MM.1S (cell line): ENCODE data around the gene PRKCSH.
A peak's percentile ranks its signal among the peaks of the same experiment; 100 is the strongest.

Source experiments
- DNase-seq: peaks from one replicate; pipeline ENCODE4 v3.0.0-alpha.2; 2015
- H2AFZ ChIP-seq: fragments of 300-600 bp; sonication (generic); 2 replicates; pipeline ENCODE4 v1.6.0; 2016; ENCODE audit warnings: antibody characterized with exemption, low read length
- H3F3A ChIP-seq: fragments of 300-600 bp; sonication (generic); 2 replicates; pipeline ENCODE4 v1.6.1; 2016; ENCODE audit warnings: mild to moderate bottlenecking, antibody characterized with exemption, low read length, moderate library complexity, mixed read lengths; ENCODE audit not compliant: insufficient read depth
- H3K27ac ChIP-seq: fragments of 300-600 bp; sonication (generic); 2 replicates; pipeline ENCODE4 v1.5.1; 2016; ENCODE audit warnings: mild to moderate bottlenecking, low read length
- H3K27me3 ChIP-seq: fragments of 300-600 bp; sonication (generic); replicated peaks from 2 replicates; pipeline ENCODE4 v1.6.0; 2016; ENCODE audit warnings: low read length; ENCODE audit not compliant: insufficient read depth
- H3K36me3 ChIP-seq: fragments of 300-600 bp; sonication (generic); replicated peaks from 2 replicates; pipeline ENCODE4 v1.6.1; 2016; ENCODE audit warnings: mild to moderate bottlenecking, low read length, mixed read lengths; ENCODE audit not compliant: insufficient read depth
- H3K4me1 ChIP-seq: fragments of 300-600 bp; sonication (generic); 2 replicates; pipeline ENCODE4 v1.6.1; 2016; ENCODE audit warnings: low read length, mixed read lengths
- H3K4me2 ChIP-seq: fragments of 300-600 bp; sonication (generic); 2 replicates; pipeline ENCODE4 v1.6.0; 2016; ENCODE audit warnings: low read depth, low read length
- H3K4me3 ChIP-seq: fragments of 300-600 bp; sonication (generic); 2 replicates; pipeline ENCODE4 v1.5.1; 2016; ENCODE audit warnings: low read length, mixed read lengths
- H3K79me2 ChIP-seq: fragments of 300-600 bp; sonication (generic); 2 replicates; pipeline ENCODE4 v1.6.1; 2016; ENCODE audit warnings: mixed run types, low read length, mixed read lengths
- H3K9ac ChIP-seq: fragments of 300-600 bp; sonication (generic); 2 replicates; pipeline ENCODE4 v1.6.1; 2016; ENCODE audit warnings: low read length, mixed read lengths
- H3K9me2 ChIP-seq: fragments of 300-600 bp; sonication (generic); replicated peaks from 2 replicates; pipeline ENCODE4 v1.6.1; 2016; ENCODE audit warnings: mild to moderate bottlenecking, low read length, mixed read lengths; ENCODE audit not compliant: insufficient read depth
- H3K9me3 ChIP-seq: fragments of 300-600 bp; sonication (generic); replicated peaks from 2 replicates; pipeline ENCODE4 v1.6.1; 2016; ENCODE audit warnings: mild to moderate bottlenecking, low read length, mixed read lengths; ENCODE audit not compliant: insufficient read depth
- H4K20me1 ChIP-seq: fragments of 300-600 bp; sonication (generic); 2 replicates; pipeline ENCODE4 v1.6.1; 2016; ENCODE audit warnings: mild to moderate bottlenecking, low read length, moderate library complexity, mixed read lengths; ENCODE audit not compliant: insufficient read depth
- CTCF ChIP-seq: fragments of 300-600 bp; sonication (generic); IDR thresholded peaks from 2 replicates; pipeline ENCODE4 v1.5.1; 2016; ENCODE audit warnings: antibody characterized with exemption, low read length, mixed read lengths
- EZH2 ChIP-seq: fragments of 300-600 bp; sonication (generic); optimal IDR thresholded peaks from 2 replicates; pipeline ENCODE3; 2017; ENCODE audit warnings: low read depth, mild to moderate bottlenecking, antibody characterized with exemption, low read length, mixed read lengths
- EZH2phosphoT487 ChIP-seq: fragments of 300-600 bp; sonication (generic); IDR thresholded peaks from 2 replicates; pipeline ENCODE4 v1.6.1; 2018; ENCODE audit warnings: antibody characterized with exemption, low read length

The PRKCSH gene

GRCh38 chr19:11421371-11422098 lies 13.9 kb upstream of the PRKCSH start:
- no peak overlapping the region for H3K27ac ChIP-seq
- H3K4me1 ChIP-seq: no peaks in the 10 kb centered on the region; the same call in 1 of the 2 replicates
- H2AFZ ChIP-seq: peak overlapping the region; percentile 52
- H3K9me2 ChIP-seq: no peaks in the 10 kb centered on the region
- peak; percentile 11 for DNase-seq
- no peaks in the 10 kb centered on the region for H4K20me1 ChIP-seq
- peak overlapping the region; percentile 69 for H3K4me2 ChIP-seq
- no peaks in the 10 kb centered on the region for H3K9me3 ChIP-seq
- peaks cover 69% of the 10 kb centered on the region for H3K27me3 ChIP-seq
- H3K36me3 ChIP-seq: no peaks in the 10 kb centered on the region
- no peak overlapping the region for H3K9ac ChIP-seq
- H3K79me2 ChIP-seq: no peaks in the 10 kb centered on the region
- H3K4me3 ChIP-seq: peak overlapping the region; percentile 35; the same call in 1 of the 2 replicates
- H3F3A ChIP-seq: no peaks in the 10 kb centered on the region; the same call in 1 of the 2 replicates
- TF ChIP-seq EZH2: peak; percentile 53
- TF ChIP-seq CTCF: no peak
- TF ChIP-seq EZH2phosphoT487: no peak

GRCh38 chr19:11422163-11423065 lies 13.0 kb upstream of the PRKCSH start:
- peak; percentile 73 for DNase-seq
- Histone ChIP-seq H3K4me2 (peak overlapping the region; percentile 69), H3K4me3 (peak overlapping the region; percentile 35), H3K79me2 (no peaks in the 10 kb centered on the region), H2AFZ (peak overlapping the region; percentile 52), H3K9me2 (no peaks in the 10 kb centered on the region), H3K27ac (no peak overlapping the region), H3K9ac (no peak overlapping the region), H3K4me1 (no peaks in the 10 kb centered on the region; the same call in 1 of the 2 replicates), H3K36me3 (no peaks in the 10 kb centered on the region), H4K20me1 (no peaks in the 10 kb centered on the region), H3K9me3 (no peaks in the 10 kb centered on the region), H3K27me3 (peaks cover 60% of the 10 kb centered on the region), H3F3A (no peaks in the 10 kb centered on the region; the same call in 1 of the 2 replicates)
- no peak for TF ChIP-seq EZH2
- TF ChIP-seq CTCF: no peak
- TF ChIP-seq EZH2phosphoT487: no peak

- H3K9me2 ChIP-seq: no peaks in the 10 kb centered on the region
- H3K4me1 ChIP-seq: no peaks in the 10 kb centered on the region; the same call in 1 of the 2 replicates
- H3K79me2 ChIP-seq: no peaks in the 10 kb centered on the region
- H3K4me3 ChIP-seq: no peak overlapping the region
- no peak for DNase-seq
- TF ChIP-seq EZH2 (no peak), EZH2phosphoT487 (no peak), CTCF (no peak)
- no peaks in the 10 kb centered on the region for H3K36me3 ChIP-seq
- H3K27me3 ChIP-seq: peaks cover 53% of the 10 kb centered on the region
- H3K9ac ChIP-seq: no peak overlapping the region
- H4K20me1 ChIP-seq: no peaks in the 10 kb centered on the region
- no peak overlapping the region for H3K4me2 ChIP-seq
- H3F3A ChIP-seq: no peaks in the 10 kb centered on the region; the same call in 1 of the 2 replicates
- H2AFZ ChIP-seq: no peak overlapping the region
- no peak overlapping the region for H3K27ac ChIP-seq
- no peaks in the 10 kb centered on the region for H3K9me3 ChIP-seq
Observed at GRCh38 chr19:11423164-11423790, 12.2 kb upstream of the PRKCSH start.
